ENCODE data around the gene RFFL. TPM values are rescaled to one million over a fixed set of nuclear protein-coding genes. Genes with fewer than 3 reads are reported as not detected.
"Not testable (repeated sequence)": the region's sequence is repeated elsewhere in the genome, so short reads cannot be mapped to it uniquely, and the experiment has no call there.

RFFL gene, protein sequence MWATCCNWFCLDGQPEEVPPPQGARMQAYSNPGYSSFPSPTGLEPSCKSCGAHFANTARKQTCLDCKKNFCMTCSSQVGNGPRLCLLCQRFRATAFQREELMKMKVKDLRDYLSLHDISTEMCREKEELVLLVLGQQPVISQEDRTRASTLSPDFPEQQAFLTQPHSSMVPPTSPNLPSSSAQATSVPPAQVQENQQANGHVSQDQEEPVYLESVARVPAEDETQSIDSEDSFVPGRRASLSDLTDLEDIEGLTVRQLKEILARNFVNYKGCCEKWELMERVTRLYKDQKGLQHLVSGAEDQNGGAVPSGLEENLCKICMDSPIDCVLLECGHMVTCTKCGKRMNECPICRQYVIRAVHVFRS
- polyA plus RNA-seq (2013, experiment 1 of 2), result 10.5 TPM
- polyA plus RNA-seq (2013, experiment 2 of 2), result 14.2 TPM

DNA sequence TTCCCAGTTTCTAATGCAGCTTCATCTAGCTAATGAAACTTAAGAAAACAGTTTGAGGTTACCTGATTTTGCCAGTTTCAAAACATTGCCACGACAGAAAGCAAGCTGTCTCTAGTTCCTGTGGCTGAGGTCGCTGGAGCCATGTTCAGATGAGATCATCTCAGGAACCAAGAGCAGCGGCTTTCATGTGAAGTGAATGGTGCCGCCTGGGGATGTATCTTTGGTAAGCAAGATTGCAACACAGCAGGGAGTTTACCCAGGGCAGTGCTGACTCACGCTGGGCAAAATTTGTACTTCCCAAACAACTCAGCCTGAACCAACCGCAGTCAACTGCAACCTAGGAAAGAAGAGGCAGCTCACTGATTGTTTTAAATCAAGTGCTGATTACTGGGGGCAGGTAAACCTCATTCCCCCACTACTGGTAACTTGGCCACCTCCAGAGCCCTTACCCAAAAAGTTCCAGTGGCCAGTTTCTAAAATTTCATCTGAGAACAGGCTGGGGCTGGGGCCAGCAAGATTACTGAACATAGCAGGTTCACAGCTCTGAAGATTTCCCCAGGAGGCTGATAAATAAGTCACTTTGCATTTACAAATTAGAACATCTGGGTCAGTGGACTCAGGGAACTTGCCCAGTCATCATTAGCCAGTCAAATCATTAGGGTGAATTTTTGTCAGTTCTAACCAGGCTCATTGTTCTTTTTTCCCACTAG lies at the start of gene RFFL:
RFFL (minus strand) TSS at position 194 of the 710 bp plus-strand sequence. CDS start 37,154 bp downstream, outside the sequence.
- Histone ChIP-seq H3K4me3 (ENCODE audit: low read length) (peak within 1 kb of the TSS; percentile 25), H3K36me3 (ENCODE audit: insufficient read depth, low read length) (no peaks in the 10 kb centered on the region), H3K27ac (ENCODE audit: low read depth, low read length) (peak within 1 kb of the TSS; percentile 89), H3K4me1 (ENCODE audit: insufficient read depth, low read length) (peaks cover 35% of the 10 kb centered on the region), H3K9me3 (ENCODE audit: insufficient read depth, low read depth, low read length) (no peaks in the 10 kb centered on the region), H3K9ac (ENCODE audit: low read depth, low read length) (peak within 1 kb of the TSS; percentile 63), H3K27me3 (ENCODE audit: insufficient read depth, low read length) (no peaks in the 10 kb centered on the region)
- WGBS, result under 1% methylated on average over 6 of the region's 6 CpGs

DNA sequence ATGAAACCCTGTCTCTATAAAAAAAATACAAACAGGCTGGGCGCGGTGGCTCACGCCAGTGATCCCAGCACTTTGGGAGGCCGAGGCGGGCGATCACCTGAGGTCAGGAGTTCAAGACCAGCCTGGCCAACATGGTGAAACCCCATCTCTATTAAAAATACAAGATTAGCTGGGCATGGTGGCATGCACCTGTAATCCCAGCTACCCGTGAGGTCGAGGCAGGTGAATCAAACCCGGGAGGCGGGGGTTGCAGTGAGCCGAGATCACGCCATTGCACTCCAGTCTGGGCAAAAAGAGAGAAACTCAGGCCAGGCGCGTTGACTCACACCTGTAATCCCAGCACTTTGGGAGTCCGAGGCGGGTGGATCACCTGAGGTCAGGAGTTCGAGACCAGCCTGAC lies 47.3 kb upstream of the RFFL start:
- not testable (repeated sequence) for H3K36me3 ChIP-seq (ENCODE audit: insufficient read depth, low read length); H3K4me1 ChIP-seq (ENCODE audit: insufficient read depth, low read length); H3K9me3 ChIP-seq (ENCODE audit: insufficient read depth, low read depth, low read length); H3K27me3 ChIP-seq (ENCODE audit: insufficient read depth, low read length); H3K4me3 ChIP-seq (ENCODE audit: low read length); H3K9ac ChIP-seq (ENCODE audit: low read depth, low read length); H3K27ac ChIP-seq (ENCODE audit: low read depth, low read length)
- WGBS, result 95% methylated on average over 17 of the region's 17 CpGs

DNA sequence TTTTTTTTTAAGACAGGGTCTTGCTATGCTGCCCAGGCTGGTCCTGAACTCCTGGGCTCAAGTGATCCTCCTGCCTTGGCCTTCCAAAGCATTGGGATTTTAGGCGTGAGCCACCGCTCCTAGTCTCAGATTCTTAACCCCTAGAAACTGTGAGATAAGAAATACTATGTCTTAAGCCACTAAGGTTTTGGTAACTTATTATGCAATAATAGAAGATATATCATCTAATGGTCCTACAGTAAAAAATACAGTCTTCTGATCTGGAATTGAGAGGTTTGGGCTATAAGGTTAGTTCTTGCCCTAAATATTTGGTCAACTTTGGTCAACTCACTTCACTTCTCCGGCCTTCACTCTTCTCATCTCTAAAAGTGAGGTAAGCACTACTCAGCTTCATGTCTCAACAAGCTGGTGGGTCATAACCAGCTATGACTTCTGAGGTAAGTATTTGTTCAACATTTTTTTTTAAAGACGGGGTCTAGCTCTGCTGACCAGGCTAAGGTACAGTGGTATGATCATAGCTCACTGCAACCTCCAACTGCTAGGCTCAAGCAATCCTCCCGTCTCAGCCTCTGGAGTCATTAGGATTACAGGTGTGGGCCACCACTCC lies 41.4 kb upstream of the RFFL start:
- WGBS, result 95% methylated on average over 5 of the region's 5 CpGs
- H3K4me3 ChIP-seq (ENCODE audit: low read length), result no peak overlapping the region
- H3K9me3 ChIP-seq (ENCODE audit: insufficient read depth, low read depth, low read length), result no peaks in the 10 kb centered on the region
- H3K36me3 ChIP-seq (ENCODE audit: insufficient read depth, low read length), result peaks cover 41% of the 10 kb centered on the region
- H3K27me3 ChIP-seq (ENCODE audit: insufficient read depth, low read length), result no peaks in the 10 kb centered on the region
- H3K27ac ChIP-seq (ENCODE audit: low read depth, low read length), result no peak overlapping the region
- H3K9ac ChIP-seq (ENCODE audit: low read depth, low read length), result no peak overlapping the region
- H3K4me1 ChIP-seq (ENCODE audit: insufficient read depth, low read length), result no peaks in the 10 kb centered on the region

DNA sequence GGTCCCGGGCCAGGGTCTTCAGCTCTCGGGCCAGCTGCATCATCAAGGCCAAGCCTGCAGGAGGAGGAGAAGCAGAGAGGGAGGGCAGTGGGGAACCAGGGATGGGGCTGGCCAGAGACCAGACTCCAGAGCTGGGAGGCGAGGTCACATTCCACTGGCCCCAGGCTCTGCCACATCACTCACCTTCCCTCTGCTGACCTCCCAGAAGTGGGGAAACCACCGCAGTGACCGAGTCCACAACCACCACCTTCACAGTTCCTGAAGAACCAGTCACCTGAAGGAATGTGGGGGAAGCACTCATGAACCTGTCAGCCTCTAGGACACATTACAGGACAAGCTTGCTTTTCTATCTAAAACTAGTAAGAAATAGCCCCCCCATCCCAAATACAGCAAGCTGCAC lies 39.8 kb upstream of the RFFL start:
- H3K4me3 ChIP-seq (ENCODE audit: low read length), result no peak overlapping the region
- no peaks in the 10 kb centered on the region for H3K27me3 ChIP-seq (ENCODE audit: insufficient read depth, low read length)
- H3K4me1 ChIP-seq (ENCODE audit: insufficient read depth, low read length), result no peaks in the 10 kb centered on the region
- WGBS, result 93% methylated on average over 5 of the region's 5 CpGs
- peaks cover 50% of the 10 kb centered on the region for H3K36me3 ChIP-seq (ENCODE audit: insufficient read depth, low read length)
- no peaks in the 10 kb centered on the region for H3K9me3 ChIP-seq (ENCODE audit: insufficient read depth, low read depth, low read length)
- H3K9ac ChIP-seq (ENCODE audit: low read depth, low read length), result no peak overlapping the region
- no peak overlapping the region for H3K27ac ChIP-seq (ENCODE audit: low read depth, low read length)

DNA sequence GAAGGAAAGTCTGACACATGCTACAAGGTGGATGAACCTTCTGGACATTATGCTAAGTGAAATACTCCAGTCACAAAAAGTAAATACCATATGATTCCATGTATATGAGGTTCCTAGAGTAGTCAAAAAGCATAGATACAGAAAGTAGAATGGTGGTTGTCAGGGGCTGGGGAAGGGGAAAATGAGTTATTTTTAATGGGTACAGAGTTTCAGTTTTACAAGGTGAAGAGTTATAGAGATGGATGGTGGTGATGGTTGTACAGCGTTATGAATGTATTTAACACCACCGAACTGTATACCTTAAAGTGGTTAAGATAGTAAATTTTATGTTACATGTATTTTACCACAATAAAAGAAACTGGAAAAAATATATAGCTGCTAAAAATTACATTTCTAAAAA lies 38.2 kb upstream of the RFFL start:
- Histone ChIP-seq H3K9ac (ENCODE audit: low read depth, low read length) (no peak overlapping the region), H3K9me3 (ENCODE audit: insufficient read depth, low read depth, low read length) (no peaks in the 10 kb centered on the region), H3K27me3 (ENCODE audit: insufficient read depth, low read length) (no peaks in the 10 kb centered on the region), H3K4me1 (ENCODE audit: insufficient read depth, low read length) (no peaks in the 10 kb centered on the region), H3K4me3 (ENCODE audit: low read length) (no peak overlapping the region), H3K27ac (ENCODE audit: low read depth, low read length) (no peak overlapping the region), H3K36me3 (ENCODE audit: insufficient read depth, low read length) (peaks cover 50% of the 10 kb centered on the region)
- 100% methylated on average over 1 of the region's 2 CpGs for WGBS

DNA sequence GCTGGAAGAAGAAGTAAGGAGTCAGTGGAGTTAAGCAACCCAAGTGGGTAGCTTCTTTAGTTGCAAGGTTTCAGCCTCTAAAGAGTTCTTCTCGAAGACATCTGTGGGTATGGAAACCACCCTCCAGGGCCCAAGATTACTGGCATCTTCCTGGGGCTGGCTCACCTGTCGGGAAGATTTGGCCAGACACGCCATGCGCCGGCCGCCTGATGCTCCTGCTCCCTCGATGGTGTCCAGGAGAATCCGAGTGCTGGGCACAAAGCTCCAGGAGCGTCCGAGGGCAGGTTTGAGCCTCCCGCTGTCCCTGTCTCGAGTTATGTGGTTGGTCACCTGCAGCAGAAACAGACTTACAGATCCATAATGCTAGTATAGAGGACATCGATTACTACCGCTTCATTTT lies 37.5 kb upstream of the RFFL start:
- H3K36me3 ChIP-seq (ENCODE audit: insufficient read depth, low read length), result peaks cover 45% of the 10 kb centered on the region
- H3K9me3 ChIP-seq (ENCODE audit: insufficient read depth, low read depth, low read length), result no peaks in the 10 kb centered on the region
- H3K9ac ChIP-seq (ENCODE audit: low read depth, low read length), result no peak overlapping the region
- no peaks in the 10 kb centered on the region for H3K27me3 ChIP-seq (ENCODE audit: insufficient read depth, low read length)
- no peaks in the 10 kb centered on the region for H3K4me1 ChIP-seq (ENCODE audit: insufficient read depth, low read length)
- H3K4me3 ChIP-seq (ENCODE audit: low read length), result no peak overlapping the region
- H3K27ac ChIP-seq (ENCODE audit: low read depth, low read length), result no peak overlapping the region
- 97% methylated on average over 14 of the region's 14 CpGs for whole genome bisulfite sequencing

DNA sequence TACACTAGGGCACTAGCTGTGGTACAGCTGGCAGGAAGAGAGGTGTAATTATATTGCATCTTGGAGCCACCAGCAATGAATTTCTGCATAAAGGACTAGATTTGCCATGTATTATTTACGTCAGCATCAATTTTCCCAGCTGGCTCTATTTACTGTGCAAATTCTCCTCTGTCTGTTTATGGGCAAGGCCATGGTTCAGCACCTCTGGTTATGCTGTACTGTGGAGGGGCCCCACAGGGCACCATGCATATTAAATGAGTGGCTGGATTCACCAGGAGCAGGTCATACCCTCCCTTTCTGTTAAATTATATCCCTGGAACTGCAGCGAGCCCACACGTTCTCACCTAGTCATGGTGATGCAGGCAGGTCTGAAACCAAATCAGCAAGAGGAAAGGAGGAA lies 36.4 kb upstream of the RFFL start:
- no peaks in the 10 kb centered on the region for H3K9me3 ChIP-seq (ENCODE audit: insufficient read depth, low read depth, low read length)
- no peak overlapping the region for H3K27ac ChIP-seq (ENCODE audit: low read depth, low read length)
- H3K36me3 ChIP-seq (ENCODE audit: insufficient read depth, low read length), result peaks cover 36% of the 10 kb centered on the region
- no peaks in the 10 kb centered on the region for H3K4me1 ChIP-seq (ENCODE audit: insufficient read depth, low read length)
- H3K9ac ChIP-seq (ENCODE audit: low read depth, low read length), result no peak overlapping the region
- no peak overlapping the region for H3K4me3 ChIP-seq (ENCODE audit: low read length)
- H3K27me3 ChIP-seq (ENCODE audit: insufficient read depth, low read length), result no peaks in the 10 kb centered on the region
- 93% methylated on average over 3 of the region's 3 CpGs for WGBS

DNA sequence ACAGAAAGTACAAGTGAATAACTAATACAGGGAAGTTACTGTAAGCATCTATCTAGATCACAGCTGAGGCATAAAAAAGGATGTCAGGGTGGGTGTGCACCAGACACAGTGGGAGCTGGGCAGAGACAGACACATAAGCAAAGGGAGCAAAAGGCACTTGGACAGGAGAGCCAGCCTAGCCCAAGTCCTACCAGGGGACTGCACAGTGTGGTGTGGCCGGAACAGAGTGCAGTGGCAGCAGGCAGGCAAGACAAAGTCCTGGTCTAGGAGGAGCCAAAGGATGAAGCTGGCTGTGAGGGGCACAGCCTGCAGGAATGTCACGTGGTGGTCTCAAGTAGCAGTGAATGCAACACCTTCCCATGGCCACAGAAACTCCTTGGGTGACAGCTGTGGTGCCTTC lies 34.3 kb upstream of the RFFL start:
- H3K4me3 ChIP-seq (ENCODE audit: low read length), result no peak overlapping the region
- no peaks in the 10 kb centered on the region for H3K4me1 ChIP-seq (ENCODE audit: insufficient read depth, low read length)
- H3K9me3 ChIP-seq (ENCODE audit: insufficient read depth, low read depth, low read length), result no peaks in the 10 kb centered on the region
- no peak overlapping the region for H3K9ac ChIP-seq (ENCODE audit: low read depth, low read length)
- no peak overlapping the region for H3K27ac ChIP-seq (ENCODE audit: low read depth, low read length)
- 90% methylated on average over 2 of the region's 2 CpGs for WGBS
- no peaks in the 10 kb centered on the region for H3K27me3 ChIP-seq (ENCODE audit: insufficient read depth, low read length)
- peaks cover 29% of the 10 kb centered on the region for H3K36me3 ChIP-seq (ENCODE audit: insufficient read depth, low read length)

DNA sequence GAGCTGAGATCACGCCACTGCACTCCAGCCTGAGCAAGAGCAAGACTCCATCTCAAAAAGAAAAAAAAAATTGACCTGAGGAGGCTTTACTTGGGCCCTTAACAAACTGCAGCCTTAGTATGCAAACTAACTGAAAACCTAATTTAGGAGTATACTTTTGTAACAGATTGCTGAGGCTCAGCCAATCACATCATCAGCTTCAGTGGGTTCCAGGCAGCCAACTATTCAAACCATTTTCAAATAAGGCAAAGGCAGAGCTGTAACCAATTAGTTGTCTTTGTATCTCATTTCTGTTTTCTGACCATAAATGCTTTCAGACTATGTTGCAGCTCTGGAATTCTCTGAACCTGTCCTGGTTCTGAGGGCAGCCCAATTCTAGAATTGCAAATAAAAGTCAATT lies 32.2 kb upstream of the RFFL start:
- WGBS, result 100% methylated on average over 1 of the region's 1 CpG

DNA sequence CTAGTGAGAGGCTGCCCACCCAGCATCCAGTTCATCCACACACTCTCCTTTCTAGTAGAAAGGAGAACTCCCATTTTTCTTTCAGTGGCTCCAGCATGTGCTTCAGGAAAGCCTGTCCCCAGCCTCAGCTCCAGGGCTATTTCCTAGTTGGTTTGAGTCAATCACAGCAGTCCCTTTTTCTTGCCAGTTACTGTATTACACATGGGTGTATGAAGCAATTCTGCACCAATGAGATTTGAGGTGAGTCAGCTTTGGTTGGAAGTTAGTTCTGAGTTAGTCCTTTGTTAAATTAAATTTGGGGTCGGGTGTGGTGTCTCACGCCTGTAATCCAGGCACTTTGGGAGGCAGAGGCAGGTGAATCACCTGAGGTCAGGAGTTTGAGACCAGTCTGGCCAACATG lies 31.4 kb upstream of the RFFL start:
- no peak overlapping the region for H3K27ac ChIP-seq (ENCODE audit: low read depth, low read length)
- no peak overlapping the region for H3K4me3 ChIP-seq (ENCODE audit: low read length)
- no peaks in the 10 kb centered on the region for H3K9me3 ChIP-seq (ENCODE audit: insufficient read depth, low read depth, low read length)
- peaks cover 2% of the 10 kb centered on the region; the same call in 1 of the 2 replicates for H3K4me1 ChIP-seq (ENCODE audit: insufficient read depth, low read length)
- peaks cover 8% of the 10 kb centered on the region; the same call in 1 of the 2 replicates for H3K36me3 ChIP-seq (ENCODE audit: insufficient read depth, low read length)
- H3K27me3 ChIP-seq (ENCODE audit: insufficient read depth, low read length), result no peaks in the 10 kb centered on the region
- 82% methylated on average over 2 of the region's 2 CpGs for WGBS
- H3K9ac ChIP-seq (ENCODE audit: low read depth, low read length), result peak overlapping the region; percentile 17; the same call in 1 of the 2 replicates

More for the DNA sequence above, 32.2 kb upstream of the RFFL start:
- Histone ChIP-seq H3K4me1 (ENCODE audit: insufficient read depth, low read length) (no peaks in the 10 kb centered on the region), H3K27ac (ENCODE audit: low read depth, low read length) (no peak overlapping the region), H3K36me3 (ENCODE audit: insufficient read depth, low read length) (peaks cover 14% of the 10 kb centered on the region), H3K9me3 (ENCODE audit: insufficient read depth, low read depth, low read length) (no peaks in the 10 kb centered on the region), H3K9ac (ENCODE audit: low read depth, low read length) (no peak overlapping the region), H3K4me3 (ENCODE audit: low read length) (no peak overlapping the region), H3K27me3 (ENCODE audit: insufficient read depth, low read length) (no peaks in the 10 kb centered on the region)

DNA sequence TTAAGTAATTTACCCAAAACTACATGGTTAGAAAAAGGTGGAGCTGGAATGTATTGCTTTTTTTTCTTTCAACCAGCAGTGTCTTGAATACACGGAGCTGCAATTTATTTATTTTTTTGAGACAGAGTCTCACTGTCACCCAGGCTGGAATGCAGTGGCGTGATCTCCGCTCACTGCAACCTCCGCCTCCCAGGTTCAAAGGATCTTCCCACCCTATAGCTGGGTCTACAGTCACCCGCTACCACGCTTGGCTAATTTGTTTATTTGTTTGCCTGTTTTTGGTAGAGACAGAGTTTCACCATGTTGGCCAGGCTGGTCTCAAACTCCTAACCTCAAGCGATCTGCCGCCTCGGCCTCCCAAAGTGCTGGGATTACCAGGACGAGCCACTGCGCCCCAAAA lies 27.2 kb upstream of the RFFL start:
- H3K27ac ChIP-seq (ENCODE audit: low read depth, low read length), result not testable (repeated sequence)

More for the DNA sequence above, 27.2 kb upstream of the RFFL start:
- peaks cover 31% of the 10 kb centered on the region for H3K4me1 ChIP-seq (ENCODE audit: insufficient read depth, low read length)
- not testable (repeated sequence) for H3K9ac ChIP-seq (ENCODE audit: low read depth, low read length); H3K9me3 ChIP-seq (ENCODE audit: insufficient read depth, low read depth, low read length); H3K27me3 ChIP-seq (ENCODE audit: insufficient read depth, low read length); H3K4me3 ChIP-seq (ENCODE audit: low read length); H3K36me3 ChIP-seq (ENCODE audit: insufficient read depth, low read length)
- 98% methylated on average over 11 of the region's 11 CpGs for WGBS

Measured in HUES64 (cell line).